K562 (cell line): Measurements from ENCODE around the gene PPP1R14C. TPM values are rescaled to one million over a fixed set of nuclear protein-coding genes. Genes with fewer than 3 reads are reported as not detected.

Experiments
- CXXC5 ChIP-seq: fragments of 250-450 bp; sonication (Bioruptor Pico); IDR thresholded peaks from 2 replicates; pipeline ENCODE4 v1.8.0; 2022; ENCODE audit warnings: inconsistent platforms, mild to moderate bottlenecking, moderate library complexity
- ESRRB ChIP-seq: fragments of 250-450 bp; sonication (Bioruptor Pico); IDR thresholded peaks from 2 replicates; pipeline ENCODE4 v1.5.0; 2020; ENCODE audit warnings: mild to moderate bottlenecking, moderate library complexity, borderline replicate concordance
- FOS ChIP-seq: IDR thresholded peaks from 3 replicates; pipeline ENCODE4 v1.6.1; 2011; ENCODE audit not compliant: insufficient read length; ENCODE audit errors: extremely low read depth
- FOSL1 ChIP-seq: fragments of 200-800 bp; sonication (Bioruptor generic); conservative IDR thresholded peaks from 2 replicates; pipeline ENCODE4 v1.6.1; 2016; ENCODE audit warnings: missing genetic modification characterization, missing compliant biosample characterization
- GABPA ChIP-seq: fragments of 200-800 bp; sonication (Bioruptor generic); conservative IDR thresholded peaks from 2 replicates; pipeline ENCODE4 v1.6.1; 2016; ENCODE audit warnings: low read depth, missing genetic modification characterization, missing compliant biosample characterization
- KAT2B ChIP-seq: IDR thresholded peaks from one replicate; pipeline ENCODE4 v1.6.1; 2012; ENCODE audit warnings: low read depth, mild to moderate bottlenecking, control low read depth, inconsistent platforms, low read length, moderate library complexity
- NBN ChIP-seq: fragments of 450-650 bp; IDR thresholded peaks from 2 replicates; pipeline ENCODE4 v1.6.1; 2016; ENCODE audit warnings: low read depth, mild to moderate bottlenecking
- PHB2 ChIP-seq: fragments of 450-650 bp; IDR thresholded peaks from 2 replicates; pipeline ENCODE4 v1.6.1; 2017; ENCODE audit warnings: low read depth
- RBM34 ChIP-seq: fragments of 200-400 bp; formaldehyde crosslinking; IDR thresholded peaks from 2 replicates; pipeline ENCODE4 v1.6.1; 2018; ENCODE audit warnings: low read length, borderline replicate concordance; ENCODE audit not compliant: insufficient read depth
- TBL1XR1 ChIP-seq, 2 experiments: IDR thresholded peaks; 2 replicates each; pipeline ENCODE4 v1.6.1; 2012; ENCODE audit warnings: improper control_type of control experiment in 2 of 2, low read length in 2 of 2, mild to moderate bottlenecking in 1 of 2
- ZC3H11A ChIP-seq: IDR thresholded peaks from 2 replicates; pipeline ENCODE4 v1.6.1; 2012; ENCODE audit warnings: low read depth, low read length, improper control_type of control experiment
- ZC3H8 ChIP-seq: fragments of 450-650 bp; IDR thresholded peaks from 2 replicates; pipeline ENCODE4 v1.6.1; 2017
- ZFP30 ChIP-seq: fragments of 250-450 bp; sonication (Bioruptor Pico); IDR thresholded peaks from 2 replicates; pipeline ENCODE4 v1.8.0; 2022; ENCODE audit warnings: moderate library complexity, mild to moderate bottlenecking, inconsistent platforms, borderline replicate concordance
- polyA plus RNA-seq, 8 experiments: library from polyadenylated mRNA; depleted of rRNA in 4 of 8; stranded (reverse) in 5 of 8; unstranded in 3 of 8; fragments of >200 nt; fragmentation: Nextera tagmentation in 2 of 8; fragmentation: Illumina TruSeq in 1 of 8; extraction: Ambion mirVana in 2 of 8; extraction: Trizol in 1 of 8; gene quantifications; 2 replicates each; pipeline versions ENCODE4 v1.2.1 to v1.2.3, GENCODE V29; 2011 to 2014; ENCODE audit warnings: inconsistent platforms in 1 of 8, missing spikeins in 1 of 8
- total RNA-seq, 7 experiments: library from RNA; depleted of rRNA in 6 of 7; stranded (reverse); fragments of >200 nt in 6 of 7; fragmentation: Illumina TruSeq in 2 of 7; extraction: Trizol in 2 of 7; gene quantifications; 2 replicates each; pipeline versions ENCODE4 v1.2.1 to v1.2.3, GENCODE V29; 2011 to 2021; ENCODE audit warnings: low replicate concordance in 1 of 7
- TF ChIP-seq, protein P1 (sequence below): fragments of 450-650 bp; formaldehyde crosslinking; IDR thresholded peaks from 2 replicates; pipeline ENCODE4 v1.4.0; 2020; ENCODE audit warnings: mild to moderate bottlenecking, moderate library complexity
- TF ChIP-seq, protein P2 (sequence below): fragments of 450-650 bp; IDR thresholded peaks from 2 replicates; pipeline ENCODE4 v1.6.1; 2017; ENCODE audit warnings: antibody characterized with exemption, mild to moderate bottlenecking

Gene PPP1R14C
- total and polyA plus RNA-seq, 9 of the 15 experiments (the other 6 are each of a cell fraction or from before 2014, with no cell fraction given) = 4.5 to 16.6 (median 11.9) TPM

DNA sequence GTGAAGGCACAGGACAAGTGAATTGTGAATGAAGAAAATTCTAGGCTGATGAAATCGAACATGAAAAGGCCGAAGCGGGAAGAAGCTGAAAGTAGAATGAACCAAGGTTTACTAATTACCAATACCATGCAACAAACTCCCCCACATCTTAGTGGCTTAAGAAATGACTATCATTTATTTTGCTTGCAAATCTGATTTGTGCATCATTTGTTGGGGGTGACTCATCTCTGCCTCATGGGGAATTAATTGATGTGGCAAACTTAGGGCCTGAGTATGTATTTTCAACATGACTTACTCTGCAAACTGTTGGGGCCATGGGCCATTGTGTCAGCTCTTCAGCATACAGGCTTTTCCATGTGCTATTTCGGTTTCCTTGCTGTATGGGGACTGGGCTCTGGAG lies 26.8 kb downstream of the PPP1R14C start (continued):
- no peak for TF ChIP-seq ZC3H11A
- no peak for TF ChIP-seq ZFP30 (CRISPR knock-in tag)
- no peak for TF ChIP-seq CXXC5 (CRISPR knock-in tag)
- TF ChIP-seq, protein P1, sequence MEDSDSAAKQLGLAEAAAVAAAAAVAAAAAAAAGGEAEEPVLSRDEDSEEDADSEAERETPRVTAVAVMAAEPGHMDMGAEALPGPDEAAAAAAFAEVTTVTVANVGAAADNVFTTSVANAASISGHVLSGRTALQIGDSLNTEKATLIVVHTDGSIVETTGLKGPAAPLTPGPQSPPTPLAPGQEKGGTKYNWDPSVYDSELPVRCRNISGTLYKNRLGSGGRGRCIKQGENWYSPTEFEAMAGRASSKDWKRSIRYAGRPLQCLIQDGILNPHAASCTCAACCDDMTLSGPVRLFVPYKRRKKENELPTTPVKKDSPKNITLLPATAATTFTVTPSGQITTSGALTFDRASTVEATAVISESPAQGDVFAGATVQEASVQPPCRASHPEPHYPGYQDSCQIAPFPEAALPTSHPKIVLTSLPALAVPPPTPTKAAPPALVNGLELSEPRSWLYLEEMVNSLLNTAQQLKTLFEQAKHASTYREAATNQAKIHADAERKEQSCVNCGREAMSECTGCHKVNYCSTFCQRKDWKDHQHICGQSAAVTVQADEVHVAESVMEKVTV (CRISPR knock-in tag) = no peak
- TF ChIP-seq, protein P2, sequence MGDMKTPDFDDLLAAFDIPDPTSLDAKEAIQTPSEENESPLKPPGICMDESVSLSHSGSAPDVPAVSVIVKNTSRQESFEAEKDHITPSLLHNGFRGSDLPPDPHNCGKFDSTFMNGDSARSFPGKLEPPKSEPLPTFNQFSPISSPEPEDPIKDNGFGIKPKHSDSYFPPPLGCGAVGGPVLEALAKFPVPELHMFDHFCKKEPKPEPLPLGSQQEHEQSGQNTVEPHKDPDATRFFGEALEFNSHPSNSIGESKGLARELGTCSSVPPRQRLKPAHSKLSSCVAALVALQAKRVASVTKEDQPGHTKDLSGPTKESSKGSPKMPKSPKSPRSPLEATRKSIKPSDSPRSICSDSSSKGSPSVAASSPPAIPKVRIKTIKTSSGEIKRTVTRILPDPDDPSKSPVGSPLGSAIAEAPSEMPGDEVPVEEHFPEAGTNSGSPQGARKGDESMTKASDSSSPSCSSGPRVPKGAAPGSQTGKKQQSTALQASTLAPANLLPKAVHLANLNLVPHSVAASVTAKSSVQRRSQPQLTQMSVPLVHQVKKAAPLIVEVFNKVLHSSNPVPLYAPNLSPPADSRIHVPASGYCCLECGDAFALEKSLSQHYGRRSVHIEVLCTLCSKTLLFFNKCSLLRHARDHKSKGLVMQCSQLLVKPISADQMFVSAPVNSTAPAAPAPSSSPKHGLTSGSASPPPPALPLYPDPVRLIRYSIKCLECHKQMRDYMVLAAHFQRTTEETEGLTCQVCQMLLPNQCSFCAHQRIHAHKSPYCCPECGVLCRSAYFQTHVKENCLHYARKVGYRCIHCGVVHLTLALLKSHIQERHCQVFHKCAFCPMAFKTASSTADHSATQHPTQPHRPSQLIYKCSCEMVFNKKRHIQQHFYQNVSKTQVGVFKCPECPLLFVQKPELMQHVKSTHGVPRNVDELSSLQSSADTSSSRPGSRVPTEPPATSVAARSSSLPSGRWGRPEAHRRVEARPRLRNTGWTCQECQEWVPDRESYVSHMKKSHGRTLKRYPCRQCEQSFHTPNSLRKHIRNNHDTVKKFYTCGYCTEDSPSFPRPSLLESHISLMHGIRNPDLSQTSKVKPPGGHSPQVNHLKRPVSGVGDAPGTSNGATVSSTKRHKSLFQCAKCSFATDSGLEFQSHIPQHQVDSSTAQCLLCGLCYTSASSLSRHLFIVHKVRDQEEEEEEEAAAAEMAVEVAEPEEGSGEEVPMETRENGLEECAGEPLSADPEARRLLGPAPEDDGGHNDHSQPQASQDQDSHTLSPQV = 0 out of 2 replicates have a peak, but pooled peaks have one; percentile 33
- TF ChIP-seq ZC3H8 = no peak
- no peak for TF ChIP-seq NBN
- peak; percentile 92 for TF ChIP-seq FOSL1 (tag)
- TF ChIP-seq PHB2 = no peak
- TF ChIP-seq KAT2B = no peak
- no peak for TF ChIP-seq ESRRB (CRISPR knock-in tag)
- no peak for TF ChIP-seq TBL1XR1 (IDR thresholded peaks at IDR 0.05; ENCODE audit: low read length in 2 of 2)
- no peak for TF ChIP-seq RBM34
- TF ChIP-seq GABPA (tag) = no peak
- TF ChIP-seq FOS = peak; percentile 14
